GM12892 (cell line): ENCODE results near the gene NR4A1.

Source experiments
- POLR2AphosphoS5 ChIP-seq: IDR thresholded peaks from 2 replicates; pipeline ENCODE4 v1.6.1; 2011; ENCODE audit warnings: low read depth, low read length, control low read depth
- TAF1 ChIP-seq: IDR thresholded peaks from 2 replicates; pipeline ENCODE4 v1.6.1; 2011; ENCODE audit warnings: low read depth, mild to moderate bottlenecking, control low read depth, low read length, borderline replicate concordance

DNA sequence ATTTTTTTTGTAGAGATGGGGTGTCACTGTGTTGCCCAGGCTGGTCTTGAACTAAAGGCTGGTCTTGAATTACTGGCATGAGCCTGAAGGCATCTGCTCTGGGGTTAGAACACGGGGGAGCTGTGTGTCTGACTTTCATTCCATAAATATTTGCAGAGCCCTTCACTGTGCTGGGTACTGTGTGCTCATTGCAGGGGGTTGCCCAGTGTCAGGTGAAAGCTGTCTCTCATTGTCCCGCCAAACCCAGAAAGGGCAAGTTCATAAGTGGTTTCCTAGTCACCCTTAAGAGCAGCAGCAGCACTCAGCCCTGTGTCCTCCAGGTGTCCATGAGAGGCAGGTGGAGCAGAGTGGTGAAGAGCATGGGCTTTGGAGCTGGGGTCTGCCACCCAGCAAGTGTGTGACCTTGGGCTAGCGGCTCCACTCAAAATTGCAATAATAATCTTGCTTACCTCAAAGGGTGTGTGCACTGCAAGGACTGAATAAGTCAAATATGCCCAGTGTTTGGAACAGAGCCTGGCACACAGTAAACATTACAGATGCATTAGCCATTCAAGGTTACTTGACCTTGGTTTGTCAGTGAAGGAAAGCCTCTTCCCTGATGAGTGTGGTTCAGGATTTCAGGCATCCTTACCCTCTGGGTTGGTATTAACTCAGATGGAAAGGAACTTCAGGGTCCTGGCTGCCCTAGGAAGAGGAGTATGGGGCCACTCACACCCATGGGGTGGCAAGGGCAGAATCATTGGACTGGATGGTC is 23.9 kb downstream of the NR4A1 start:
- TF ChIP-seq TAF1 (no peak), POLR2AphosphoS5 (no peak)
